ENCODE measurements around the gene PLAA. TPM values are rescaled to one million over a fixed set of nuclear protein-coding genes. Genes with fewer than 3 reads are reported as not detected.

PLAA gene
- total RNA-seq (10 to 100 TPM; 42.6 to 44.2 TPM), polyA plus RNA-seq (ENCODE audit: insufficient read depth, low read depth, low replicate concordance) (41.4 TPM)
- long read RNA-seq, donor 1, full-length matches to known transcripts: 11 of 49 reads
- long read RNA-seq, donor 1, partial matches to known transcripts: 25 of 49 reads
- long read RNA-seq, donor 1, other reads (novel, unspliced or antisense): 13 of 49 reads
- long read RNA-seq, donor 2, full-length matches to known transcripts: 6 of 23 reads
- long read RNA-seq, donor 2, partial matches to known transcripts: 12 of 23 reads
- long read RNA-seq, donor 2, other reads (novel, unspliced or antisense): 5 of 23 reads

DNA sequence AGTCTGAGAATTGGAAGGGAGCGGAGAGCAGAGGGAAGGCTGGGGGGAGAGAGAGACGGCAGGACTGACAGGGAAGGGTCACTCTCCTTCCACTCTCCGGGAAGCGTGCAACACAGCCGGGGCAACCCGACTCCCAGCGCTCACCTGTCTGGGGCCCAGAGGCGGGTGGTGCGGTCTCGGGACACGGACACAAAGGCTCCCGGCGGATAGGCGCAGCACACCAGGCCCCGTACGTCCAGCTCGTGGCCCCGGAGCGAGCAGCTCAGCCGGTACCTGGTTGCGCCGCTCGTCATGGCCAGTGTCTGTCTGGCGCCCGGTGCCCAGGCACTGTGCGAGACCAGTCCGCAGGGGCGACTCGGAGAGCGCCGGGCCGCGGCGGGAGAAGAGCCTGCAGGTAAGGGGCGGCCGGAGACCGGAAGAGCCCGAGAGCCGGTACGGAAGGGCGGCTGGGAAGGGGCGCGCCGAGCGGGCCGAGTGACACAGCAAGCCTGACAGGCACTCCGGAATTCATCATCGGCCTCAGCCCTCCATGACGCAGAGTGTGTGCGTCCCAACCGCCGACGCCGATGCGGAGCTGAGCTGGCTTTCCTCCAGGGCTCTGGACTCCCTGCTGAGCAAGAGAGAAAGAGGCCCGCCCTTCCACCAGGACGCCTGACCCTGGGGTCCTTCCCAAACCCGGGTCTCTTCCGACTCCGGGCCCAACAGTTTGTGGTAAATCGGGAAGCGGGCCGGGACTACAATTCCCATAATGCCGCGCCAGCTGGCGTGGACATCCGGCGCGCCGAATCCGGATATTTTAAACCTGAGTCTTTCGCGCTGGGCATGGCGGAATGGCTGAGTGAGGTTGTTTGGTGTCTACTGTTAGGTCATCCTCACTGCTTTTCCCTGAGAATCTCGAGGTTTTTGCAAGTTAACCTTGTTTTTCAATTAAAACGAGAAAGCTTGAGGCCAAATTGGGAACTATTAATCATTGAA lies at the start of gene PLAA:
PLAA (minus strand) TSS at position 490 of the 975 bp plus-strand sequence; CDS start at position 293, 197 bp downstream.
- Histone ChIP-seq H3K36me3 (ENCODE audit: low read depth, missing control alignments) (no peaks in the 10 kb centered on the region), H3K27me3 (no peaks in the 10 kb centered on the region), H3K4me3 (peak within 1 kb of the TSS; percentile 64 to 89), H3K9me3 (no peaks in the 10 kb centered on the region), H3K27ac (peak within 1 kb of the TSS; percentile 90 to 96), H3K4me1 (peaks cover 13% of the 10 kb centered on the region)
- 1 to 2% methylated on average over 63 to 71 of the region's 76 CpGs for WGBS, 2 donors
- no peak for TF ChIP-seq POLR2A (IDR thresholded peaks at IDR 0.05)
- TF ChIP-seq, protein P1, sequence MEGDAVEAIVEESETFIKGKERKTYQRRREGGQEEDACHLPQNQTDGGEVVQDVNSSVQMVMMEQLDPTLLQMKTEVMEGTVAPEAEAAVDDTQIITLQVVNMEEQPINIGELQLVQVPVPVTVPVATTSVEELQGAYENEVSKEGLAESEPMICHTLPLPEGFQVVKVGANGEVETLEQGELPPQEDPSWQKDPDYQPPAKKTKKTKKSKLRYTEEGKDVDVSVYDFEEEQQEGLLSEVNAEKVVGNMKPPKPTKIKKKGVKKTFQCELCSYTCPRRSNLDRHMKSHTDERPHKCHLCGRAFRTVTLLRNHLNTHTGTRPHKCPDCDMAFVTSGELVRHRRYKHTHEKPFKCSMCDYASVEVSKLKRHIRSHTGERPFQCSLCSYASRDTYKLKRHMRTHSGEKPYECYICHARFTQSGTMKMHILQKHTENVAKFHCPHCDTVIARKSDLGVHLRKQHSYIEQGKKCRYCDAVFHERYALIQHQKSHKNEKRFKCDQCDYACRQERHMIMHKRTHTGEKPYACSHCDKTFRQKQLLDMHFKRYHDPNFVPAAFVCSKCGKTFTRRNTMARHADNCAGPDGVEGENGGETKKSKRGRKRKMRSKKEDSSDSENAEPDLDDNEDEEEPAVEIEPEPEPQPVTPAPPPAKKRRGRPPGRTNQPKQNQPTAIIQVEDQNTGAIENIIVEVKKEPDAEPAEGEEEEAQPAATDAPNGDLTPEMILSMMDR (IDR thresholded peaks at IDR 0.05): peak in 2 of 3 experiments; percentile 5 to 19
- DNase-seq: peak; percentile 95
- intact Hi-C loops (cut with DNase I; ENCODE audit: low total_unique reads): no loop called here

DNA sequence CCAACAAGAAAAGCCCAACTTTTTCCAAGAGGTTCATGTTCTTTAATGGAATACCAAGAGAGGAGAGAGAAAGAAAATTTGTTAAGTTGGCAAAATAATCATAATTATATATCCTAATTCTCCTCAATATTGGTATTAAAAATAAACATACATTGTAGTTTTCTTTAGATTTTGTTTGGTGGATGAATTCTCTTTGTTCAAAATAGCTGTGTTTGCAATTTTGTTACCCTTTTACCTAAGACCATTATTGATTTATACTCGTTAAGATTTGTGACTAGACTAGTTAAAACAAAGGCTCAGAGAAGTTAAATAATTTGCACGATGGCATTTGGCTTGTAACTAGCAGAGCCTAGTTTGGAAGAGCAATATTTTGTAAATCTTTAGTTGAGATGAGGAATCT lies 48.8 kb upstream of the PLAA start:
- WGBS, 2 donors: 85 to 88% methylated on average over 2 of the region's 2 CpGs
- DNase-seq: no peak
- no peaks in the 10 kb centered on the region for H3K9me3 ChIP-seq
- H3K4me3 ChIP-seq: no peak overlapping the region
- no peak overlapping the region for H3K27ac ChIP-seq
- H3K27me3 ChIP-seq: no peaks in the 10 kb centered on the region
- no peaks in the 10 kb centered on the region for H3K36me3 ChIP-seq (ENCODE audit: low read depth, missing control alignments)
- intact Hi-C loops (cut with DNase I; ENCODE audit: low total_unique reads): no loop called here
- TF ChIP-seq, protein P1 (IDR thresholded peaks at IDR 0.05): no peak
- no peak for TF ChIP-seq POLR2A (IDR thresholded peaks at IDR 0.05)
- H3K4me1 ChIP-seq: no peaks in the 10 kb centered on the region

DNA sequence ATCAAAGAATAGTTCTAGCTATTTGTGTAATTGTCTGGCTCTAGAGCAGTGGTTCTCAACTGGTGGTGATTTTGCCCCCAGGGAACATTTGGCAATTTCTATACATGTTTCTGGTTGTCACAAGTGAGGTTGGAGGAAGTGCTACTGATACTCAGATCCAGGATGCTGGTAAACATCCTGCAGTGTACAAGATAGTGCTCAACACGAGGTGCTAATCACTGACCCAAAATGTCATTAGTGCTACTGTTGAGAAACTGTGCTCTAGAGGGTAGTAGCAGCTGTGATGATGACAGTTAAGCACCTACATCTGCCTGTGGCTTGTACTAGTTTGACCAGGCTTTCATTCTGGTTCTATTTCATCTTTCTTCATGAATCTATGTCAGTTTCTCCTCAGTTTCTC lies 36.3 kb upstream of the PLAA start:
- Histone ChIP-seq H3K4me1 (no peaks in the 10 kb centered on the region), H3K9me3 (no peaks in the 10 kb centered on the region), H3K27ac (no peak overlapping the region), H3K36me3 (ENCODE audit: low read depth, missing control alignments) (no peaks in the 10 kb centered on the region), H3K27me3 (no peaks in the 10 kb centered on the region), H3K4me3 (no peak overlapping the region)
- DNase-seq: no peak
- intact Hi-C loops (cut with DNase I; ENCODE audit: low total_unique reads): no loop called here
- no peak for TF ChIP-seq POLR2A (IDR thresholded peaks at IDR 0.05)
- TF ChIP-seq, protein P1 (IDR thresholded peaks at IDR 0.05): no peak
- 54 to 67% methylated on average over 1 of the region's 1 CpG for WGBS, 2 donors

DNA sequence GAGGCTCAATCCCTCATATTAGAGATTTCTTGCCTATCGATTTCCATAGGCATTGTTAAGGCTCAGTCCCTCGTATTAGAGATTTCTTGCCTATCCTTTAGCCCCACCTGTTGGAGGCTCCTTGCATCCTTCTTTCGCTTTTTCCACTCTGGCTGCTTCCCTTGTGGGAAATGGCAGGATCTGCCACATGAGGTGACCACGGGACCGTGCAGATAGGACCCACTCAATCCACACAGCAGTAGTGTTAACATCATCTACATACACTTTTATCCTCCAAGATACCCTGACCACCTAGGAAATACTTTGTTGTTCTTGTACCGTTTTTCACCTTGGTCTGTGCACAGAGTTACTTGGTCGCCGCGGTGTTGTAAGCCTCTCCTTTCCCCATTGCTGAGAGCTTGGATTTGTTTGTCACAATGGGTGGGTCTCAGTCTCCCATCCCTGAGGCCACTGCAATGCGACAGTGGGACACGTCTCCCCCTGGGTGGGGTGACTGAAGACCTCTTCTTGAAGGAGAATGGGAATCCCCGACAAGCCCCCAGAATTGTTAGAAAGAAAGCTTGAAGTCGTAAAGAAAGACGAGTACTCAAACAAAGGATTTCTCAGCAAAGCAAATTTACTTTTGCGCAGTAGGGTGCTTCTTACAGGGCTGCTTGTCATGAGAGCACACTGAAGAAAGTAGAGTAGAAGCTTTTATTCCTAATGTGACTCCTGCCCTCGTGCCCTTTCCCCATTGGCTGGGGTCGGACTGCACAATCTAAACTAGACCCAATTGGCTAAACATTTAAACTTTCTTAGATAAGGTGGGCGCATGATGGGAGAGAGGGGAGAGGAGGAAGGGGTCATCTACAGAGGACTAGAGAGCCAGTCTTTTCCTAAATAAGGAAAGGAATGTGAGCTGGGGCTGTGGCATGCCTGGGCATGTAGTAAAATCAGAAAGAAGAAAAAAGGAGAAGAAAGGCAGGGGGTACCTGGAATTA lies 29.0 kb upstream of the PLAA start:
- Histone ChIP-seq H3K36me3 (ENCODE audit: low read depth, missing control alignments) (no peaks in the 10 kb centered on the region), H3K4me1 (no peaks in the 10 kb centered on the region), H3K27ac (no peak overlapping the region), H3K9me3 (no peaks in the 10 kb centered on the region), H3K27me3 (no peaks in the 10 kb centered on the region), H3K4me3 (no peak overlapping the region)
- DNase-seq: peak; percentile 34
- intact Hi-C loops (cut with DNase I; ENCODE audit: low total_unique reads): no loop called here
- TF ChIP-seq, protein P1 (IDR thresholded peaks at IDR 0.05): no peak
- TF ChIP-seq POLR2A (IDR thresholded peaks at IDR 0.05): no peak
- 90% methylated on average over 18 of the region's 18 CpGs for WGBS, 2 donors
